ENCODE data around the gene ACAN.
A peak's percentile ranks its signal among the peaks of the same experiment; 100 is the strongest.

Gene ACAN

GRCh38 chr15:88812133-88812532 lies 8.9 kb downstream of the ACAN start:
- Histone ChIP-seq H3K4me2 (ENCODE audit: insufficient read depth, low read length, poor library complexity, severe bottlenecking) (no peak overlapping the region), H4K91ac (ENCODE audit: low read depth, low read length, poor library complexity) (no peak overlapping the region), H2BK15ac (ENCODE audit: low read length) (peak overlapping the region; percentile 41), H3K14ac (ENCODE audit: low read length) (no peak overlapping the region), H2BK12ac (ENCODE audit: low read length) (no peak overlapping the region), H3K4me3 (ENCODE audit: low read length in 2 of 2) (no peak overlapping the region), H3K27ac (replicated peaks; ENCODE audit: low read length) (no peak overlapping the region), H2BK120ac (ENCODE audit: low read depth, low read length) (no peak overlapping the region), H3K4ac (ENCODE audit: low read length) (no peak overlapping the region), H4K8ac (ENCODE audit: low read depth, low read length) (no peak overlapping the region), H3K36me3 (replicated peaks in 1 of 2; ENCODE audit: control insufficient read depth in 2 of 2, insufficient read depth in 2 of 2, low read length in 2 of 2) (no peaks in the 10 kb centered on the region), H3K27me3 (ENCODE audit: control insufficient read depth in 3 of 3, insufficient read depth in 3 of 3, low read depth in 1 of 3, low read length in 3 of 3) (peaks cover 0 to 18% (median 0%) of the 10 kb centered on the region in 3 experiments), H2BK5ac (ENCODE audit: low read length) (no peak overlapping the region), H2AK5ac (ENCODE audit: low read depth, low read length) (peak overlapping the region; percentile 52), H3K4me1 (ENCODE audit: control insufficient read depth in 2 of 2, insufficient read depth in 1 of 2, low read depth in 1 of 2, low read length in 2 of 2) (peaks cover 4 to 16% of the 10 kb centered on the region in 2 donors), H3K18ac (ENCODE audit: low read length) (no peak overlapping the region), H3K9me3 (replicated peaks in 1 of 2; ENCODE audit: control insufficient read depth in 2 of 2, insufficient read depth in 1 of 2, low read depth in 1 of 2, low read length in 2 of 2) (no peaks in the 10 kb centered on the region), H3K9ac (ENCODE audit: low read depth, low read length, poor library complexity) (no peak overlapping the region), H3K23ac (ENCODE audit: low read depth, low read length, poor library complexity) (no peak overlapping the region), H3K79me1 (ENCODE audit: low read depth, low read length) (peaks cover 2% of the 10 kb centered on the region), H2AFZ (ENCODE audit: low read length) (peak overlapping the region; percentile 10)
- no CpG with 5 or more reads among the region's 4 CpGs for WGBS, 2 donors (ENCODE audit: extremely low coverage in 2 of 2, insufficient read length in 2 of 2, insufficient replicate concordance in 1 of 2)
- DNase-seq (ENCODE audit: low spot score) = no peak

- Histone ChIP-seq H3K9me3 (replicated peaks in 1 of 2; ENCODE audit: control insufficient read depth in 2 of 2, insufficient read depth in 1 of 2, low read depth in 1 of 2, low read length in 2 of 2) (no peaks in the 10 kb centered on the region), H4K8ac (ENCODE audit: low read depth, low read length) (no peak overlapping the region), H2BK5ac (ENCODE audit: low read length) (no peak overlapping the region), H3K4me1 (ENCODE audit: control insufficient read depth in 2 of 2, insufficient read depth in 1 of 2, low read depth in 1 of 2, low read length in 2 of 2) (peaks cover 4 to 14% of the 10 kb centered on the region in 2 donors), H2AFZ (ENCODE audit: low read length) (no peak overlapping the region), H3K27me3 (ENCODE audit: control insufficient read depth in 3 of 3, insufficient read depth in 3 of 3, low read depth in 1 of 3, low read length in 3 of 3) (peaks cover 0 to 9% (median 0%) of the 10 kb centered on the region in 3 experiments), H3K27ac (replicated peaks; ENCODE audit: low read length) (no peak overlapping the region), H3K14ac (ENCODE audit: low read length) (peak overlapping the region; percentile 42), H2AK5ac (ENCODE audit: low read depth, low read length) (no peak overlapping the region), H3K4me2 (ENCODE audit: insufficient read depth, low read length, poor library complexity, severe bottlenecking) (no peak overlapping the region), H2BK12ac (ENCODE audit: low read length) (no peak overlapping the region), H3K23ac (ENCODE audit: low read depth, low read length, poor library complexity) (no peak overlapping the region), H3K79me1 (ENCODE audit: low read depth, low read length) (peaks cover 2% of the 10 kb centered on the region), H3K4ac (ENCODE audit: low read length) (no peak overlapping the region), H2BK120ac (ENCODE audit: low read depth, low read length) (no peak overlapping the region), H3K9ac (ENCODE audit: low read depth, low read length, poor library complexity) (no peak overlapping the region), H3K4me3 (ENCODE audit: low read length in 2 of 2) (no peak overlapping the region), H3K18ac (ENCODE audit: low read length) (no peak overlapping the region), H3K36me3 (replicated peaks in 1 of 2; ENCODE audit: control insufficient read depth in 2 of 2, insufficient read depth in 2 of 2, low read length in 2 of 2) (no peaks in the 10 kb centered on the region), H4K91ac (ENCODE audit: low read depth, low read length, poor library complexity) (no peak overlapping the region), H2BK15ac (ENCODE audit: low read length) (no peak overlapping the region)
- DNase-seq (ENCODE audit: low spot score) = no peak
- no CpG with 5 or more reads among the region's 4 CpGs for WGBS, 2 donors (ENCODE audit: extremely low coverage in 2 of 2, insufficient read length in 2 of 2, insufficient replicate concordance in 1 of 2)
Measured at GRCh38 chr15:88813960-88814359, 10.7 kb downstream of the ACAN start.

- no peak overlapping the region for H2BK120ac ChIP-seq (ENCODE audit: low read depth, low read length)
- H3K14ac ChIP-seq (ENCODE audit: low read length) = no peak overlapping the region
- no peak overlapping the region for H3K4me3 ChIP-seq (ENCODE audit: low read length in 2 of 2)
- no peak for DNase-seq (ENCODE audit: low spot score)
- peaks cover 0 to 11% (median 0%) of the 10 kb centered on the region in 3 experiments for H3K27me3 ChIP-seq (ENCODE audit: control insufficient read depth in 3 of 3, insufficient read depth in 3 of 3, low read depth in 1 of 3, low read length in 3 of 3)
- no peak overlapping the region for H3K18ac ChIP-seq (ENCODE audit: low read length)
- no peak overlapping the region for H3K4ac ChIP-seq (ENCODE audit: low read length)
- no peak overlapping the region for H4K91ac ChIP-seq (ENCODE audit: low read depth, low read length, poor library complexity)
- H3K27ac ChIP-seq (replicated peaks; ENCODE audit: low read length) = no peak overlapping the region
- no peak overlapping the region for H3K23ac ChIP-seq (ENCODE audit: low read depth, low read length, poor library complexity)
- H3K9me3 ChIP-seq (replicated peaks in 1 of 2; ENCODE audit: control insufficient read depth in 2 of 2, insufficient read depth in 1 of 2, low read depth in 1 of 2, low read length in 2 of 2) = no peaks in the 10 kb centered on the region
- H2AFZ ChIP-seq (ENCODE audit: low read length) = peak overlapping the region; percentile 6
- H3K4me1 ChIP-seq (ENCODE audit: control insufficient read depth in 2 of 2, insufficient read depth in 1 of 2, low read depth in 1 of 2, low read length in 2 of 2) = peaks cover 4 to 15% of the 10 kb centered on the region in 2 donors
- H3K4me2 ChIP-seq (ENCODE audit: insufficient read depth, low read length, poor library complexity, severe bottlenecking) = no peak overlapping the region
- H4K8ac ChIP-seq (ENCODE audit: low read depth, low read length) = no peak overlapping the region
- H2BK12ac ChIP-seq (ENCODE audit: low read length) = no peak overlapping the region
- H3K79me1 ChIP-seq (ENCODE audit: low read depth, low read length) = peaks cover 2% of the 10 kb centered on the region
- H2AK5ac ChIP-seq (ENCODE audit: low read depth, low read length) = no peak overlapping the region
- WGBS, 2 donors (ENCODE audit: extremely low coverage in 2 of 2, insufficient read length in 2 of 2, insufficient replicate concordance in 1 of 2) = no CpG with 5 or more reads among the region's 6 CpGs
- H2BK5ac ChIP-seq (ENCODE audit: low read length) = no peak overlapping the region
- no peaks in the 10 kb centered on the region for H3K36me3 ChIP-seq (replicated peaks in 1 of 2; ENCODE audit: control insufficient read depth in 2 of 2, insufficient read depth in 2 of 2, low read length in 2 of 2)
- H2BK15ac ChIP-seq (ENCODE audit: low read length) = no peak overlapping the region
- H3K9ac ChIP-seq (ENCODE audit: low read depth, low read length, poor library complexity) = no peak overlapping the region
Measured at GRCh38 chr15:88814393-88814792, 11.2 kb downstream of the ACAN start.

GRCh38 chr15:88818920-88819319 lies 15.7 kb downstream of the ACAN start:
- H2AK5ac ChIP-seq (ENCODE audit: low read depth, low read length) = no peak overlapping the region
- no peak overlapping the region for H4K91ac ChIP-seq (ENCODE audit: low read depth, low read length, poor library complexity)
- peak overlapping the region; percentile 57 for H3K14ac ChIP-seq (ENCODE audit: low read length)
- H3K4me3 ChIP-seq (ENCODE audit: low read length in 2 of 2) = no peak overlapping the region
- no peaks in the 10 kb centered on the region for H3K79me1 ChIP-seq (ENCODE audit: low read depth, low read length)
- no peak overlapping the region for H2BK120ac ChIP-seq (ENCODE audit: low read depth, low read length)
- no peak overlapping the region for H3K23ac ChIP-seq (ENCODE audit: low read depth, low read length, poor library complexity)
- no peak overlapping the region for H2BK12ac ChIP-seq (ENCODE audit: low read length)
- no peak overlapping the region for H3K27ac ChIP-seq (replicated peaks; ENCODE audit: low read length)
- H3K4ac ChIP-seq (ENCODE audit: low read length) = no peak overlapping the region
- no peak overlapping the region for H2BK15ac ChIP-seq (ENCODE audit: low read length)
- no peaks in the 10 kb centered on the region for H3K36me3 ChIP-seq (replicated peaks in 1 of 2; ENCODE audit: control insufficient read depth in 2 of 2, insufficient read depth in 2 of 2, low read length in 2 of 2)
- peaks cover 0 to 1% of the 10 kb centered on the region in 2 donors for H3K4me1 ChIP-seq (ENCODE audit: control insufficient read depth in 2 of 2, insufficient read depth in 1 of 2, low read depth in 1 of 2, low read length in 2 of 2)
- H3K18ac ChIP-seq (ENCODE audit: low read length) = no peak overlapping the region
- DNase-seq (ENCODE audit: low spot score) = no peak
- no peak overlapping the region for H4K8ac ChIP-seq (ENCODE audit: low read depth, low read length)
- H3K9ac ChIP-seq (ENCODE audit: low read depth, low read length, poor library complexity) = no peak overlapping the region
- H2BK5ac ChIP-seq (ENCODE audit: low read length) = no peak overlapping the region
- no peak overlapping the region for H3K4me2 ChIP-seq (ENCODE audit: insufficient read depth, low read length, poor library complexity, severe bottlenecking)
- no peak overlapping the region for H2AFZ ChIP-seq (ENCODE audit: low read length)
- peaks cover 0 to 9% (median 0%) of the 10 kb centered on the region in 3 experiments for H3K27me3 ChIP-seq (ENCODE audit: control insufficient read depth in 3 of 3, insufficient read depth in 3 of 3, low read depth in 1 of 3, low read length in 3 of 3)
- no peaks in the 10 kb centered on the region for H3K9me3 ChIP-seq (replicated peaks in 1 of 2; ENCODE audit: control insufficient read depth in 2 of 2, insufficient read depth in 1 of 2, low read depth in 1 of 2, low read length in 2 of 2)
- WGBS, 2 donors (ENCODE audit: extremely low coverage in 2 of 2, insufficient read length in 2 of 2, insufficient replicate concordance in 1 of 2) = no CpG with 5 or more reads among the region's 2 CpGs

Measured in neuronal stem cell (in vitro differentiated cells).